HG02678 (cell line): Measurements from ENCODE around the gene ULBP3.
"Not testable (repeated sequence)": the region's sequence is repeated elsewhere in the genome, so short reads cannot be mapped to it uniquely, and the experiment has no call there.

ENCODE experiments used
- ATAC-seq: cut with Tn5 transposase; IDR thresholded peaks from one replicate; pipeline ENCODE4 v1.9.1; 2021; ENCODE audit warnings: mild to moderate bottlenecking, moderate library complexity; ENCODE audit not compliant: unreplicated experiment

ULBP3 gene

GRCh38 chr6:150018846-150019580, 49.9 kb downstream of the ULBP3 start:
- no peak for ATAC-seq

DNA sequence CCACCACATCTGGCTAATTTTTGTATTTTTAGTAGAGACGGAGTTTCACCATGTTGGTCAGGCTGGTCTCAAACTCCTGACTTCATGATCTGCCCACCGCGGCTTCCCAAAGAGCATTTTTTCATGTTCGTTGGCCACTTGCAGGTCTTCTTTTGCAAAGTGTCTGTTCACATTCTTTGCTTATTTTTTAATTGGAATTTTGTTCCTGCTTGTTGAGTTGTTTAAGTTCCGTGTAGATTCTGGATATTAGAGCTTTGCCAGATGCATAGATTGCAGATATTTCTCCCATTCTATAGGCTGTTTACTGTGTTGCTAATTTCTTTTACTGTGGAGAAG, 51.8 kb downstream of the ULBP3 start:
- ATAC-seq, result not testable (repeated sequence)

DNA sequence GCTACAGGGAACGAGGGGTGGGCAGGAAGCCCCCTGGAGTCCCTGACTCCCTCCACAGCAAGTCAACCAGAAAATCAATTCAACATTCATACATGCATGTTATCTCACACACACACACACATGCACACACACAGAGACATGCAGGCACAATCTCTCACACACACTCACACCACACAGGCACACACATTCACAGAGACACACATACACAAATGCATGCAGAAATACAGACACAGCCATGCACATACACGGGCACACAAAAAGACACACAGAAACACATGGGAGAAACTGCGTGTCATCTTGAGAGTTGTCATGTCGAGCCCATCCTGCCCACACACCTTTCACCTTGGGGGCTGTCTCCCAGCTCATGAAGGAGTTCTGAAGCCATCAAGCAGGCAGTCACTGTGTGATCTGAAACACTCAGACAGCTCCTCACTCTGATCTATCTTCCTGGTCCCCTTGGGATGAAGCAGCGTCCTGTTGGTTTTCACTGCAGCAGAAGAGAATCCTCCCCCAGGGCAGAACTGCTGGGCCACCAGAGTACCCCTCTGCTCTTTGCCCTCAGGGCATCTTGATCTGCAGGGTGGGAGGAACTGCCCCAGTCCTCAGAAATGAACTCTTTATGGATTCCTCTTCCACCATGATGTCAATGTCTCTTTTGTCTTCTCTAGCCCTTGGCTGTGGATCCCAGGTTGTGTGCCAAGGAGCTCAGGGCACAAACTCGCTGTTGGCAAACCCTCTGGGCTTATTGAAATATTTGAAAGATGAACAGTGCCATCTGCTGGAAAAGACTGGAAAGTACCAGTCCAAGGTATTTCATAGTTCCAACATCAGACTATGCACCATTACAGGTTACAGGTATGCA, 52.4 kb downstream of the ULBP3 start:
- ATAC-seq, result peak; percentile 71

- not testable (repeated sequence) for ATAC-seq
Observed at GRCh38 chr6:150015281-150016001, 53.5 kb downstream of the ULBP3 start.

DNA sequence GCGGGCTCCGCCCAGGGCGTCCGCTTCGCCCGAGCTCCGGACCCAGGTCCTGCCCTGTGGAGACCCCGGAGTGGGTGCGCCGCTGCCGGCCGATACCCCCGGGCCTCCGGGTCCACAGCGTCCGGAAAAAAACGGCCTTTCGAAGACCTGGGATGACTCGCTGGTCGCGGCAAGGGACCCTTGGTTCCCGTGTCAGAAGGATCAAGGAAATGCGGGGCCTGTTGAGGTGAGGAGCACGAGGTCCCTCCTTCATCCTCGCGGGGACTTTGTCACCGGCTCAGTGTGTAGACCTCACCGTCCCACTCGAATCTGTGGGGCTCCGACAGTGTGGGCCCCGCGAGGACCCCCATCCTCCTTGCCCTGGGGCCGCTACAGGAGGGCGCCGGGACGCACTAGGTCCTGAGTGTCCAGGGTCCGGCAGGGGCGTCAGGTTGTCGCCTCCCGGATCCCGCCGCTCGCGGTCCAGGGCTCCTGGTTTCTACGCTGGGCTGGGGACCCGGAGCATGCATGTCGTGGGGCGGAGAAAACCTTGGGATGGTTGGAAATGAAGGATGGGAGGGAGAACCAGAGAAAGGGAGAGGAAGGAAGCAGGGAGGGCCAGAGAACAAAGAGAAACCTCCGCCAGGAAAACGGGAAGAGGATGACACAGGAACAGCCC, 54.2 kb downstream of the ULBP3 start:
- ATAC-seq, result not testable (repeated sequence)

GRCh38 chr6:150013785-150014622, 54.9 kb downstream of the ULBP3 start:
- ATAC-seq, result not testable (repeated sequence)

GRCh38 chr6:150012846-150013784, 55.8 kb downstream of the ULBP3 start:
- not testable (repeated sequence) for ATAC-seq
